ENCODE results near the gene ERV3-1. TPM values are rescaled to one million over a fixed set of nuclear protein-coding genes. Genes with fewer than 3 reads are reported as not detected.

Gene ERV3-1
- total RNA-seq, 1 experiment from 2014 or later: 23.1 TPM

DNA sequence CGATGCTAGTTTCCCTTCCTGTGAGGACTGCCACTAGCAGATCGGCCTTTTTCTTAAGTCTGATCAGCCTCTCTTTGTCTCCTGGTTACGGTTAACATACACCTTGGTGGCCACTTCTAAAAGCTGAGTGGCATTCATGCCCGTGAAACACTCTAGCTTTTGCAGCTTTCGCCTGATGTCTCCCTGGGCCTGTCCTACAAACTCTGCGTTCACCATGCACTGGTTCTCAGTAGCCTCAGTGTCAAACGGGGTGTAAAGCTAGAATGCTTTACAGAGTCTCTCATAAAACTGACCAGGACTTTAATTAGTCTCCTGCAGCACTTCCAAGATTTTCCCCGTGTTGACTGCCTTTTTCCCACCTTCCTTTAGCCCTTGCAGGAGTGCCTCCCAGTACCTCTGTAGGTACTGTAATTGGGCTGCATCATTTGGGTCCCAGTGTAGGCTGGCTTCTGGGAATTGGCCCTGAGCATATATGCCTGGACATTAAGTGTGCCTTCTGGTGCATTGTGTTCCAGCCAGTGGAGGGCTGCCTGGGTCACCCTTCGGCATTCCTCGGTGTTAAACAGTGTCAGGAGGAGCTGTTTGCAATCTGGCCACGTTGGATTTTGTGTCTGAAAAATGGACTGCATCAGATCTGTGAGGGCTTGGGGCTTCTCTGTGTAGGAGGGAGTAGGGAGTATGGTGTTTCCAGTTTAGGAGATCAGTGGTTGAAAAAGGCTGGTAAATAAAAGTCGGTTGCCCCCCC lies 9.2 kb downstream of the ERV3-1 start:
- H3K36me3 ChIP-seq (ENCODE audit: control insufficient read depth, insufficient read depth, low read length): no peaks in the 10 kb centered on the region
- in situ Hi-C loops (cut with HindIII; ENCODE audit: low pct_unique_long_range_greater_than_20kb, low sequenced_read_pairs) (no loop called here), intact Hi-C loops (cut with micrococcal nuclease; ENCODE audit: unreplicated experiment) (no loop called here)
- H3K27ac ChIP-seq (ENCODE audit: low read length): no peak overlapping the region
- DNase-seq (ENCODE audit: low read depth, low spot score) (no peak), ATAC-seq (no peak)
- BruUV-seq (replicated peaks): no TSS peak
- ChIA-PET POLR2A (no interaction called here), CTCF (no interaction called here)
- no peak overlapping the region for H3K4me3 ChIP-seq (ENCODE audit: low read depth in 2 of 2, low read length in 2 of 2)
- no peaks in the 10 kb centered on the region for H3K27me3 ChIP-seq (ENCODE audit: control insufficient read depth, insufficient read depth, low read length)
- no peaks in the 10 kb centered on the region for H3K4me1 ChIP-seq (ENCODE audit: control insufficient read depth, insufficient read depth, low read length)
- TF ChIP-seq TCF7L2 (IDR thresholded peaks at IDR 0.05; ENCODE audit: low read depth, low read length): no peak
- TF ChIP-seq, protein P1, sequence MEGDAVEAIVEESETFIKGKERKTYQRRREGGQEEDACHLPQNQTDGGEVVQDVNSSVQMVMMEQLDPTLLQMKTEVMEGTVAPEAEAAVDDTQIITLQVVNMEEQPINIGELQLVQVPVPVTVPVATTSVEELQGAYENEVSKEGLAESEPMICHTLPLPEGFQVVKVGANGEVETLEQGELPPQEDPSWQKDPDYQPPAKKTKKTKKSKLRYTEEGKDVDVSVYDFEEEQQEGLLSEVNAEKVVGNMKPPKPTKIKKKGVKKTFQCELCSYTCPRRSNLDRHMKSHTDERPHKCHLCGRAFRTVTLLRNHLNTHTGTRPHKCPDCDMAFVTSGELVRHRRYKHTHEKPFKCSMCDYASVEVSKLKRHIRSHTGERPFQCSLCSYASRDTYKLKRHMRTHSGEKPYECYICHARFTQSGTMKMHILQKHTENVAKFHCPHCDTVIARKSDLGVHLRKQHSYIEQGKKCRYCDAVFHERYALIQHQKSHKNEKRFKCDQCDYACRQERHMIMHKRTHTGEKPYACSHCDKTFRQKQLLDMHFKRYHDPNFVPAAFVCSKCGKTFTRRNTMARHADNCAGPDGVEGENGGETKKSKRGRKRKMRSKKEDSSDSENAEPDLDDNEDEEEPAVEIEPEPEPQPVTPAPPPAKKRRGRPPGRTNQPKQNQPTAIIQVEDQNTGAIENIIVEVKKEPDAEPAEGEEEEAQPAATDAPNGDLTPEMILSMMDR (IDR thresholded peaks at IDR 0.05): no peak
- no peak for TF ChIP-seq POLR2AphosphoS5 (IDR thresholded peaks at IDR 0.05; ENCODE audit: low read depth, low read length)
- TF ChIP-seq, protein P2, sequence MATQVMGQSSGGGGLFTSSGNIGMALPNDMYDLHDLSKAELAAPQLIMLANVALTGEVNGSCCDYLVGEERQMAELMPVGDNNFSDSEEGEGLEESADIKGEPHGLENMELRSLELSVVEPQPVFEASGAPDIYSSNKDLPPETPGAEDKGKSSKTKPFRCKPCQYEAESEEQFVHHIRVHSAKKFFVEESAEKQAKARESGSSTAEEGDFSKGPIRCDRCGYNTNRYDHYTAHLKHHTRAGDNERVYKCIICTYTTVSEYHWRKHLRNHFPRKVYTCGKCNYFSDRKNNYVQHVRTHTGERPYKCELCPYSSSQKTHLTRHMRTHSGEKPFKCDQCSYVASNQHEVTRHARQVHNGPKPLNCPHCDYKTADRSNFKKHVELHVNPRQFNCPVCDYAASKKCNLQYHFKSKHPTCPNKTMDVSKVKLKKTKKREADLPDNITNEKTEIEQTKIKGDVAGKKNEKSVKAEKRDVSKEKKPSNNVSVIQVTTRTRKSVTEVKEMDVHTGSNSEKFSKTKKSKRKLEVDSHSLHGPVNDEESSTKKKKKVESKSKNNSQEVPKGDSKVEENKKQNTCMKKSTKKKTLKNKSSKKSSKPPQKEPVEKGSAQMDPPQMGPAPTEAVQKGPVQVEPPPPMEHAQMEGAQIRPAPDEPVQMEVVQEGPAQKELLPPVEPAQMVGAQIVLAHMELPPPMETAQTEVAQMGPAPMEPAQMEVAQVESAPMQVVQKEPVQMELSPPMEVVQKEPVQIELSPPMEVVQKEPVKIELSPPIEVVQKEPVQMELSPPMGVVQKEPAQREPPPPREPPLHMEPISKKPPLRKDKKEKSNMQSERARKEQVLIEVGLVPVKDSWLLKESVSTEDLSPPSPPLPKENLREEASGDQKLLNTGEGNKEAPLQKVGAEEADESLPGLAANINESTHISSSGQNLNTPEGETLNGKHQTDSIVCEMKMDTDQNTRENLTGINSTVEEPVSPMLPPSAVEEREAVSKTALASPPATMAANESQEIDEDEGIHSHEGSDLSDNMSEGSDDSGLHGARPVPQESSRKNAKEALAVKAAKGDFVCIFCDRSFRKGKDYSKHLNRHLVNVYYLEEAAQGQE (IDR thresholded peaks at IDR 0.05; ENCODE audit: insufficient read depth in 1 of 2, low read depth in 2 of 2, low read length in 1 of 2): no peak
- no peak for TF ChIP-seq SIN3A (IDR thresholded peaks at IDR 0.05; ENCODE audit: borderline replicate concordance, insufficient read depth, low read depth, low read length)
- H3K9me3 ChIP-seq (ENCODE audit: control insufficient read depth, insufficient read depth, low read depth, low read length): peaks cover 32% of the 10 kb centered on the region

DNA sequence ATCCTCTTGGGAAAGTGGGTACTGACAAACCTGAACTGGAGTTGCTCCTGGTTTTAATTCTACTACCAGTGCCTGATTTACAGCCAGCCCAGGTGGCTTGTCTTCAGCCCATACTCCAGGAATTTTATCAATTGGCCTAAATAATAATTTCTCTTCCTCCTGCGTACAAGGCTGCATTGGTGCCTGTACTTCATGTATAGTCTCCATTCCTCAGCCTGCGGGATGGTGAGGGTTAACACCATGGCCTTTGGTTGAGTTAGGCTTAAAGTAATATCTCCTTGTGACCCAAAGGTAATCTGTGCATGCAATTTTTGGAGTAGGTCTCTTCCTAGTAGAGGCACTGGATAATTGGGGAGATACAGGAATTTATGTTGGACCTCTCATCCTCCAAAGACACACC lies 10.2 kb downstream of the ERV3-1 start:
- intact Hi-C loops (cut with micrococcal nuclease; ENCODE audit: unreplicated experiment): no loop called here
- H3K4me3 ChIP-seq (ENCODE audit: low read depth in 2 of 2, low read length in 2 of 2): no peak overlapping the region
- no peaks in the 10 kb centered on the region for H3K27me3 ChIP-seq (ENCODE audit: control insufficient read depth, insufficient read depth, low read length)
- POLR2A ChIA-PET: no interaction called here
- BruUV-seq (replicated peaks): no TSS peak
- DNase-seq (ENCODE audit: low read depth, low spot score) (no peak), ATAC-seq (no peak)
- TF ChIP-seq POLR2AphosphoS5 (IDR thresholded peaks at IDR 0.05; ENCODE audit: low read depth, low read length) (no peak), TCF7L2 (IDR thresholded peaks at IDR 0.05; ENCODE audit: low read depth, low read length) (no peak), SIN3A (IDR thresholded peaks at IDR 0.05; ENCODE audit: borderline replicate concordance, insufficient read depth, low read depth, low read length) (no peak)
- TF ChIP-seq, protein P1 (IDR thresholded peaks at IDR 0.05): no peak
- TF ChIP-seq, protein P2 (IDR thresholded peaks at IDR 0.05; ENCODE audit: insufficient read depth in 1 of 2, low read depth in 2 of 2, low read length in 1 of 2): no peak
- H3K9me3 ChIP-seq (ENCODE audit: control insufficient read depth, insufficient read depth, low read depth, low read length): peaks cover 29% of the 10 kb centered on the region
- in situ Hi-C loops (cut with HindIII; ENCODE audit: low pct_unique_long_range_greater_than_20kb, low sequenced_read_pairs): no loop called here
- CTCF ChIA-PET: no interaction called here
- no peaks in the 10 kb centered on the region for H3K4me1 ChIP-seq (ENCODE audit: control insufficient read depth, insufficient read depth, low read length)
- no peaks in the 10 kb centered on the region for H3K36me3 ChIP-seq (ENCODE audit: control insufficient read depth, insufficient read depth, low read length)
- no peak overlapping the region for H3K27ac ChIP-seq (ENCODE audit: low read length)
